ENCODE results near the gene CTAG1B. TPM values are rescaled to one million over a fixed set of nuclear protein-coding genes. Genes with fewer than 3 reads are reported as not detected.
"Not testable (repeated sequence)": the region's sequence is repeated elsewhere in the genome, so short reads cannot be mapped to it uniquely, and the experiment has no call there.

CTAG1B gene
- total RNA-seq (2014; rRNA removed; shearing (Covaris generic)), result not detected in 2 replicates

GRCh38 chrX:154619182-154619581 is at the start of gene CTAG1B:
CTAG1B (minus strand) TSS chrX:154619282; CDS start chrX:154619218, 64 bp downstream.
- not testable (repeated sequence) for DNase-seq (ENCODE audit: low spot score)

GRCh38 chrX:154661899-154662298 is 42.8 kb upstream of the CTAG1B start:
- no peak for DNase-seq (ENCODE audit: low spot score)

- no peak for DNase-seq (ENCODE audit: low spot score)
These were observed 42.1 kb upstream of the CTAG1B start for GRCh38 chrX:154661170-154661569.

- no peak for DNase-seq (ENCODE audit: low spot score)
These were observed 41.5 kb upstream of the CTAG1B start for GRCh38 chrX:154660541-154660940.

GRCh38 chrX:154658957-154659356 is 39.9 kb upstream of the CTAG1B start:
- DNase-seq (ENCODE audit: low spot score), result no peak

GRCh38 chrX:154658187-154658586 is 39.1 kb upstream of the CTAG1B start:
- no peak for DNase-seq (ENCODE audit: low spot score)

GRCh38 chrX:154657226-154657805 is 38.2 kb upstream of the CTAG1B start:
- DNase-seq (ENCODE audit: low spot score), result no peak

- no peak for DNase-seq (ENCODE audit: low spot score)
These were observed 36.7 kb upstream of the CTAG1B start for GRCh38 chrX:154655786-154656185.

- no peak for DNase-seq (ENCODE audit: low spot score)
These were observed 36.3 kb upstream of the CTAG1B start for GRCh38 chrX:154655346-154655745.

- DNase-seq (ENCODE audit: low spot score), result no peak
These were observed 35.8 kb upstream of the CTAG1B start for GRCh38 chrX:154654925-154655324.

GRCh38 chrX:154654372-154654771 is 35.3 kb upstream of the CTAG1B start:
- no peak for DNase-seq (ENCODE audit: low spot score)

- not testable (repeated sequence) for DNase-seq (ENCODE audit: low spot score)
These were observed 34.3 kb upstream of the CTAG1B start, which contains the start of gene CTAG2 for GRCh38 chrX:154653413-154653812. CTAG2 (minus strand) TSS chrX:154653579; CDS start chrX:154653515, 64 bp downstream.

GRCh38 chrX:154653048-154653401 is 33.9 kb upstream of the CTAG1B start:
- DNase-seq (ENCODE audit: low spot score), result no peak

- DNase-seq (ENCODE audit: low spot score), result no peak
These were observed 33.4 kb upstream of the CTAG1B start for GRCh38 chrX:154652311-154653047.

- no peak for DNase-seq (ENCODE audit: low spot score)
These were observed 31.1 kb upstream of the CTAG1B start for GRCh38 chrX:154650221-154650510.

- no peak for DNase-seq (ENCODE audit: low spot score)
These were observed 30.6 kb upstream of the CTAG1B start for GRCh38 chrX:154649503-154650220.

- DNase-seq (ENCODE audit: low spot score), result no peak
These were observed 29.8 kb upstream of the CTAG1B start for GRCh38 chrX:154648931-154649330.

- DNase-seq (ENCODE audit: low spot score), result not testable (repeated sequence)
These were observed 26.8 kb upstream of the CTAG1B start for GRCh38 chrX:154645745-154646378.

- not testable (repeated sequence) for DNase-seq (ENCODE audit: low spot score)
These were observed 24.6 kb upstream of the CTAG1B start for GRCh38 chrX:154643708-154644107.

- DNase-seq (ENCODE audit: low spot score), result not testable (repeated sequence)
These were observed 22.7 kb upstream of the CTAG1B start for GRCh38 chrX:154641740-154642139.

GRCh38 chrX:154633661-154634060 is 14.6 kb upstream of the CTAG1B start:
- not testable (repeated sequence) for DNase-seq (ENCODE audit: low spot score)

- not testable (repeated sequence) for DNase-seq (ENCODE audit: low spot score)
These were observed 11.9 kb upstream of the CTAG1B start for GRCh38 chrX:154630949-154631348.

Data from A172 (cell line).